NCI-H69 (cell line): ENCODE measurements around the gene CPN2.

Source experiments
- DNase-seq: peaks from one replicate; lab custom pipeline; 2025; lab: John Stamatoyannopoulos, UW

The CPN2 gene

DNA sequence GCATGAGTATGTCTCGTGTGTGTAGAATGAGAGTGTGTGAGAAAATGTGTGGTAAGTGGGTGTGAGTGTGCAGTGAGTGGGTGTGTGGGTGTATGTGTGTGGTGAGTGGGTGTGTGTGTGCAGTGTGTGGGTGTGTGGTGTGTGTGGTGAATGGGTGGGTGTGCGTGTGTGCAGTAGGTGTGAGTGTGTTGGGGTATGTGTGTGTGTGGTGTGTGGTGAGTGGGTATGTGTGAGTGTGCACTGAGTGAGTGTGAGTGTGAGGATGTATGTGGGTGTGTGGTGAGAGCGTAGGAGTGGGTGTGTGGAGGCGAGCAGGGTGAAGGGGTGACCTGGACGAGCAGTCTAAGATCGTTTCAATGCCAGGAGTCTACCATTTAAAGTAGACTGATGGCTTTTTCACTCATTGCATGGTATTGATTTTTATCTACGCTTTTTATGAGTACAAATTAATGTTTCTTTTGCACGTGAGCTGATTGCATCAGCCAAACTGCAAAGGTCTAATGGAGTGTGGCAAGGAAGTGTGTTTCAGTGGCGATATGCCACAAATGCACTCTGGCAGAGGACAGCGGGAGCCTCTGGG, 1.6 kb upstream of the CPN2 start:
- no peak for DNase-seq

DNA sequence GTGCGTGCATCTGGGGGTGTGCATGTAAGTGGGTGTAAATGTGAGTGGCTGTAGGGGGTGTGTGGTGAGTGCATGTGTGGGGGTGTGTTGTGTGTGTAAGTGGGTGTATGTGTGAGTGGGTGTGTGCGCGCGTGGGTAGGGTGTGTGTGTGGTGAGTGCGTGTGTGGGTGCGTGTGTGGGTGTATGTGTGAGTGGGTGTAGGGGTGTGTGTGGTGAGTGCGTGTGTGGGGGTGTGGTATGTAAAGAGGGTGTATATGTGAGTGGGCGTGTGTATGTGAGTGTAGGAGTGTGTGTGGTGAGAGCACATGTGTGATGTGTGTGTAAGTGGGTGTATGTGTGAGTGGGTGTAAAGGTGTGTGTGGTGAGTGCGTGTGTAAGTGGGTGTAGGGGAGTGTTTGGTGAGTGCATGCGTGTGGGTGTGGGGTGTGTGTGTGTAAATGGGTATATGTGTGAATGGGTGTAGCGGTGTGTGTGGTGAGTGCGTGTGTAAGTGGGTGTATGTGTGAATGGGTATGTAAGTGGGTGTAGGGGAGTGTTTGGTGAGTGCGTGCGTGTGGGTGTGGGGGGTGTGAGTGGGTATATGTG, 916 bp upstream of the CPN2 start:
- DNase-seq, result no peak

DNA sequence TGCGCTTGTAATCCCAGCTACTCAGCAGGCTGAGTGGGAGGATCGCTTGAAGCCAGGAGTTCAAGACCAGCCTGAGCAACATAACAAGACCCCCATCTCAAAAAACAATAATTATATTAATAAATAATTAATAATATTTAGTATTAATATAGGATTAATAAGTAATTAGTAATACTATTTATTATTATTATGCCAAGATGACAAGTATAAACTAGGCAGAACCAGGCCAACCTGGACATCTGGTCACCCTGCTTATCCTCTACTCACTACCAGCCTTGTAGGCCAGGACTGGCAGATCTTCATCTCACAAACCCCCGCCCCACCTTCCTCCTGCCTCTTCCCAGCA, 429 bp downstream of the CPN2 start:
- DNase-seq, result peak; percentile 46

DNA sequence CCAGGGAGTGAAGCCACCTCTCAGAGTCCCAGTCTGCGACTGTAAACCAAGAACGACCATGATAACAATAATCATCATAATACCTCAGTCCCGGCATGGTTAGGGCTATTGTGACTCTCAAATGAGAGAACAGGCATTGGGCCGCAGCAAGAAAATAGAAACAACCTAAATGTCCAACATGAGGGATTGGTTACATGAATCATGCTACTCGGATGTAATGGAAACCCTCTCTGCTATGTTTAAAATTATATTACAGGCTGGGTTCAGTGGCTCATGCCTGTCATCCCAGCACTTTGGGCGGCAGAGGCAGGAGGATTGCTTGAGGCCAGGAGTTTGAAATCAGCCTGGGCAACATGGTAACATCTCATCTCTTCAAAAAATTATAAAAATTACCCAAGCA, 2.8 kb downstream of the CPN2 start:
- no peak for DNase-seq

DNA sequence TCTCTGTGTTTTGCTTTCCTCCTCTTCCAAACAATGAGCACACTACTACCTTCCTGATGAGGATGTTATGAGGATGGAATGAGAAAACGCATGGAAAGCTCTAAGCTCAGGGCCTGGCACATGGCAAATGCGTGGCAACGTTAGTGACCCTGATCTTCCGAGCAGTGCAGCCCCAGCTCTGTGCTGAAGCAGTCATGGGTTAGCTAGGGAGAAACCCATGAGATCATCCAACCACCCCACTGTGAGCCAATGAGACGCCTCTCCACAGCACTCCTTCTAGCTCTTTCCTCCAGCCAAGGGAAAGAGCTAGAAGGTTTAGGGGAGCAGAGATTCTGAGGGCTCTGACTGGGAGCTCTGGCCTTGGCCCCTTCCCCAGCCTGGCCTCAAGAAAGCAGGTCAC, 4.5 kb downstream of the CPN2 start:
- DNase-seq, result no peak

DNA sequence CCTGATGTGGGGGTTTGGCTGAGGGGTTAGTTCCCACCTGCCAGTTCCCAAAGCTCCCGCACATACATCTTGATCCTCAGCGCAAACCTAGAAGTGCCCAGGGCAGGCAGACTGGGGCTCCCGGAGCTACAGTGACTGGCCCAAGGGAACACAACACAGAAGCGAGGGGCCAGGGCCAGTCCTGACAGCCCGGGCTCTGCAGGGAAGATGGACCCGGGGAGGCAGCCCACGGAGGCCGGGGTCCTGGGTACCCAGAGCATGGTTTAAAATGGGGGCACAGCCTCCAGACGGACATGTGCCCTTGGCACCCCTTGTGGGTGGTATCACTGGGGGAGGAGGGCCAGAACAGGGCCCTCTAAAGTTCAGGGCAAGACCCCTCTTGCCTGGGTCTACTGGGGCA, 5.1 kb downstream of the CPN2 start:
- DNase-seq, result no peak

DNA sequence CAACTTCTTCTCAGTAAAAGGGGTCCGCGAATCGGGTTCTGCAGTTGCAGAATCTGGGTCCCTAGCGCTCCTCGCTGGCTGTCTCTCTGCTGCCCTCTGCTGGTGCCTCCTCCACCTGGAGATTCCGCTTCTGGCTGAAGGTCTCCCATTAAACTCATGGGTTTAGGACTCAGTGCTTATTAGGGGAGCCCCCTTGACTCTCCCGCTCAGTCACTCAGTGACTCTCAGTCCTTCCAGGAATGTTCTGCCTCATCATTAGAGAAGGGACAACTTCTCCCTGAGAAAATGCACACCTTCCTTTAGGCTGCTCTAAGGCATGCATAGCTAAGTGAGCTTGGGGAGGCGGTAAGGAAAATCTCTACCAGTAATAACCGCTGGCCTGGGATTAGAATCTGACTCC, 7.1 kb downstream of the CPN2 start:
- DNase-seq, result peak; percentile 78

DNA sequence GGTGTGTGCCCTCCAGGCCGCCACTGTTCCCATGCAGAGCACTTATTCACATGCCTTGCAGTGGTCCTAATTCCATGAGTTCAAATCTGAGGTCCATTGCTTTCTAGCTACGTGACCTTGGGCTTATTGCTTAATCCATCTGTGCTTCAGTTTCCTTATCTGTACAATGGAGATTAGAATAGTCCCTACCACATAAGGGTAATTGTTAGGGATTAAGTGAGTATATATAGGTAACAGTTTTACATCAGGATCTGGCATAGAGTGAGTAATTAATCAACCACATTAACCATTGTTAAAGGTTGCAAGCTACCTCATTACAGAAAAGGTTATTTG, 7.6 kb downstream of the CPN2 start:
- no peak for DNase-seq

DNA sequence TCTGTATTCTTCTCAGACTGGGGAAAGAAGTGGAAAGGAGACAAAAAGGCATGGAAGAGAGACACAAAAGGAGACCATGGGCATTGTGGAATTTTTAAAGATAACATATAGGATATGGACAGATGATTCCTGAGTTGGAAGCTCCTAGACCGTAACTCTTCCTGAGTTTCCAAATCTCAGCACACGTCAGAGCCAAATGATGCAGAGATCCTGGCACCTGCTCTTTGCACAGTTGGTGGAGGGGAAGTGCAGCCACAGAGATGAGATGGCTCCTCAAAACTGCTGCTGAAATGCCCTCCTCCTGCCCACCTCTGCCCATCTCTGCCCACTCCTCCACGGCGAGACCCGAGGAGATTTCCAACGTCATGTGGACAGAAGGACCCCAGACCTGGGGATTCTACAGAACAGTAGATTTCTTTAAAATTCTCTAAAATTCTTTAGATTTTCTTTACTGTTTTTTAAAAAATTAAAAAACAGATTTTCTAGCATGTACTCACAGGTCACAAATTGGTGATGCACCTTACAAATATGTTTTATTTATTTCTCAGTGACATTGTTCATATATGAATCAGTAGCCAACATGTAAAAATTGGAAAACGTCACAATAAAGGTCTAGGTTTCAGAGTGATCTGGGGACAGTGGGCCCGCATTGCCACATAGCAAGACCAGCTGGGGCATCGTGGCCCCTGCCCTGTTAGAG, 8.1 kb downstream of the CPN2 start:
- DNase-seq, result no peak

DNA sequence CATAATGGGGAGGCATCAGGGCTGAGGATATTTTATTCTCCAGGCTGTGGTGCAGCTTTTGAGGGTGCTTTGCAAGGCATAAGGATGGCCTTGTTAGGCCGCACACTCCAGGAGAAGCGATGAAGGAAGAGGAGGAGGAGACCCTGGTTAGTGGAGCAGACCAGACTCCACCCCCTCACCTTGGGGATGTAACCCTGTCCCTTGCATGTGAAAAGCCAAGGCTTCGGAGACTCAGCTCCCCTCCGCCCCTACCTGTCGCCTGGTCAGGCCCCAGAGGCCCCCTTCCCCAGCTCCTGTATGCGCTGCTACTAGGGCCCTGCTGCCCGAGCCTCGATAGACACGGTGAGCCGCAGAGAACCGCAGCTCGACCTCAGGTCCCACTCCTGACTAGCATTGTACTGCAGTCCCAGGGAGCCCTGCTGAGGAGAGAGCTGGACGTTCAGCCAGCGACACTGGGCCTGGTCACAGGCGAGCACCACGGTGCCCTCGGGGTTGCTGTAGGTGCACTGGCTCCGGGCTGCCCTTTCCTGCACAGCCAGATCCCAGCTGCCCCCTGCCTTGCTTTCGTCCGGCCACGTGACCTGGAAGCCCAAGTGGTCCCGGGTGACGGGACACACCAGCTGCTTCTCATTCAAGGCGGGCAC, 10.2 kb downstream of the CPN2 start:
- DNase-seq, result no peak

DNA sequence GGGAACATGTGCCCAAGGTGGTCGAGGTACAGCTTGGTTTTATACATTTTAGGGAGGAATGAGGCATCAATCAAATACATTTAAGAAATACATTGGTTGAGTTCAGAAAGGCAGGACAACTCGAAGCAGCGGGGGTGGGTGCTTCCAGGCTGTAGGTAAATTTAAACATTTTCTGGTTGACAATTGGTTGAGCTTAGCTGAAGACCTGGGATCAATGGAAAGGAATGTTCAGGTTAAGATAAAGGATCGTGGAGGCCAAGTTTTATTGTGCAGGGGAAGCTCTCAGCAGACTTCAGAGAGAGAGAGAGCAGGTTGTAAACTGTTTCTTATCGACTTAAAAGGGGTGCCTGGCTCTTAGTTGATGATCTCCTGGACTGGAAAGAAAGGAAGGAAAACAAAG, 11.3 kb downstream of the CPN2 start:
- no peak for DNase-seq

DNA sequence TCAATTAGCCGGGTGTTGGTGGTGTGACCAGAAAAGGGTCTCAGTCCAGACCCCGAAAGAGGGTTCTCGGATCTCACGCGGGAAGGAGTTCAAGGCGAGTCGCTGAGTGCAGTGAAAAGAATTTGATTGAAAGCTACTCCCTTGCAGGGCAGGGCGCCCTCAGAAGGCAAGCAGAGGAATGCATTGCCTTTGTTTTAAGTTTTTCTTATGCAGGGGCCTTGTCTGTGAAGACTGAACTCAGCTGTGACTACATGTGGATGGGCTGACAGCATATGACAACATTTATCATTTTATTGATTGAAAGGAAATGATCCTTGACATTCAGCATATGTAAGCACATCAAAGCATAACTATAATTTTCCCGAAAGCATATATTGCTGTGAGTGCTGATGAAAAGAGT, 11.8 kb downstream of the CPN2 start:
- DNase-seq, result peak; percentile 33

DNA sequence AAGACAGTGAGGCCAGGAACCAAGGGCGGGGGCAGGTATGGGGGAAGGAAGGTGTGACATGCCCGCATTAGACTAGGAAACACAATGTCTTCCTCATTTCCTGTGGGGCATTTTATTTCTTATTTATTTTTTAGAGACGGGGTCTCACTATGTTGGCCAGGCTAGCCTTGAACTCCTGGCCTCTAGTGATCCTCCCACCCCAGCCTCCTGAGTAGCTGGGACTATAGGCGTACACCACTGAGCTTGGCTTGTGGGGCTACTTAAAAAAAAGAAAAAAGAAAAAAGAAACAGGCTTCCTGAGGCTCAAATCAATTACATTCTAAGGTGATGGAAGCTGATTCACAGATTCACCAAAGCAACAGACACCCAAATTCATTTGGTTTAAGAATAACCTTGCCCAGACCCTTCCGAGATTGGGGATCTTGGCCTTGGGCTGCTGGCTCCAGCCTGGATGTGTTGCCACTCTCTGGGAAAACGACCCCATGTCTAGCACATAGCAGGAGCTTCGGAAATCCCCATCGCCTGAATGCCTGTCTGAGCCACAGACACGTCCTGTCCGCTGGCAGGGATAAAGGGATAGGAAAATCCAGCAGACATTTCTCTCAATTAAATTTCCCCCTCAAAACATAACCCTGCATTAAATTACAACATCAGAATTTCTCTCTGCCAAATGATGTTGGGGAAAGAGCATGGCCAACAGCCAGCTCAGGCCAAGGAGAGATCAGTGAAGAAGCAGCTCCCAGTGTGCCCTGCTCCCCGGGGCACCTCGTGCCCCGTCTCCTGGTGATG, 13.0 kb downstream of the CPN2 start:
- no peak for DNase-seq

DNA sequence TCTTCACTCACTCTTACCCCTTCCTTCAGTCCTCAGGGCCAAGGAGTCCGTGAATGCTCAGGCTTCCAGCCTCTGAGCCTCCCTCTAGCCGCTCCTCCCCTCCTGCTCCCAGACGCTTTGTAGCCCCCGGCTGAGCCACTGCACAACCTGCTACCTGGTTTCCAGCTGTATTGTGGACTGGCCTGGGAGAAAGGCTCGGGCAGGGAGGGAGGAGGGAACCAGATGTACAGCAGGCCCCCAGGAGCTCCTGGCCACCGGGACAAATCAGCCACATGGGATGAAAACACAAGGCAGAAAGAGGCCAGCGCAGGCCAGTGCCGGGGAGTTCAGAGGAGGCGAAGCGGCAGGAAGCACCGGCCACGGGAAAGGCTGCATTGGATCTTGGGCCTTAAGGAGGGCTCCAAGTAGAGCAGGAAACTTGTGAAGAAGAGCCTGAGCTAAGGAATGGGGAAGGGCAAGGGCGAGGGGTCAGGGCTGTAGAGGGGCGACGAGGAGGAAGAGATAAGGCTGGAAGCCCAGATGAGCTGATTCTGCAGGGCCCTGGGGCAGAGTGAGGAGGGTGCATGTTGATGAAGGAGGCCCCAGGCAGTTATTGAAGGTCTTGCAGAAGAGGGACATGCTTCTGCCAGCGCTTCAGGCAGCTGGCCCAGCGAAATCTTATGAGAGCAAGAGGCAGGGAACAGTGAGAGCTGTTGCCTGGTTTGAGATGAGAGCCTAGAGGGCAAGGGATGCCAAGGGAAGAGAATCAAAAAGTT, 14.3 kb downstream of the CPN2 start:
- DNase-seq, result no peak

DNA sequence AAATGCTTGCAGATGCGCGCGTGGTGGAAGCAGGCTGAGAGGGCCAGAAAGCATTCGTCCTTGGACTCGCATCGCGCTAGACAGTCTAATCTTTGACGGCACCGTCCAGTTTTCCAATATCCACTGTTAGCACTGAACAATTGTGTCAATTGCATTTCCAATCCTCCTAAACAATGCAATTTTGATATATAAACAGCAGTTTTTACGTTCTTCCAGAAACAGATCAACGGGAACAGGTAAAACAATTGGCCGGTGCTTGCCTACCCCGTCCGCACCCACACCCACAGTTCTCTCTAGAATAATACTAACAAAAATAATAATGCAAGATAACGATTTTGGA, 17.2 kb downstream of the CPN2 start:
- no peak for DNase-seq

DNA sequence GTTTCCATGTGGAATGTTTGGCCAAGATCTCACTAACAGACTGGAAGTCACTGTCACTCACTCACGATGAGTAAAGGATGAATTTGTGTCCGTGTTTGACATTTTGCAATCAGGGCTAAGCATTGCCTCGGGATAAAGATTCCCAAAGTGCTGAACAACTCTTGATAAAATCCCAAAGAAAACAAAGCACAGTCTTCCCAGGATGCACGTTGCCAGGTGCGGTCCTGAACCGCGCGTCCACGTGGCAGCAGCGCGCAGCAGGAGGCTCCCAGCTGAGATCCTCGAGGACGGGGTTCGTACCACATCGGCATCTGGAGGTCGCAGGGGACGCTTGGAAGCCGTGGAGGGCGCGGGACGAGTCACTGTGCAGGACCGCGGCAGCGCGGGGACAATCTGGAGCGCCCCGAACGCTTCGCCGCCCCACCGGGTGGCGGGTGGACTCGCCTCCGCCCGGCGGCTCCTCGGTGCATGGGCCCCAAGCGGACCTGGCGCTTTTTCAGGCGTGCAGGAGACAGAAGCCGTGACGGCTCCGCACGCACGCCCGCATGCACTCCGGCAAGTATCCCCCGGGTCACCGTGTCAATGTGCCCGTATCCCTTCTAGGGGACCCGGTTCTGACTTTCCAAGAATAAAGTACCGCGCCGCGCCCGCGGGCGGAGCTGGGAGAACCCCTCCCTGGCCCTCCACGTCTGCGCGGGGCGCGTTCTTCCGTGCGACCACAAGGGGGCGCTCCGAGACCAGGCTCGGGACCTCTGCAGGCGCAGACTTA, 17.7 kb downstream of the CPN2 start:
- no peak for DNase-seq

DNA sequence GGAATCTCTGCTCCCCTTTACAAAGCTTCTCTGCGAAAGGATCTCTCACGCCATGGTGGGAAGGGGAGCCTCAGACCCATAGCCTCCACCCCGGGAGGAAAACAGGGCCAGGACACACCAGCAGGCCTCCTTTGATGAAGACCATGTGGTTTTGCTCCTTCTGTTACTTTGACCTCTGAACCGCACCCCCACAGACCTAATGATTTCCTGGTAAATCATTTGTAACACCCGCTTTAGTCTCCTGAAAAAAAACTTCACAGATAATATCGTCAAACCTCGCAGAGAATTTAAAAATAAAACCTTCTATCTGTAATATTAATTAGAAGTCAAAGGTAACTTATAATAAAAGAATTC, 18.3 kb downstream of the CPN2 start:
- no peak for DNase-seq

DNA sequence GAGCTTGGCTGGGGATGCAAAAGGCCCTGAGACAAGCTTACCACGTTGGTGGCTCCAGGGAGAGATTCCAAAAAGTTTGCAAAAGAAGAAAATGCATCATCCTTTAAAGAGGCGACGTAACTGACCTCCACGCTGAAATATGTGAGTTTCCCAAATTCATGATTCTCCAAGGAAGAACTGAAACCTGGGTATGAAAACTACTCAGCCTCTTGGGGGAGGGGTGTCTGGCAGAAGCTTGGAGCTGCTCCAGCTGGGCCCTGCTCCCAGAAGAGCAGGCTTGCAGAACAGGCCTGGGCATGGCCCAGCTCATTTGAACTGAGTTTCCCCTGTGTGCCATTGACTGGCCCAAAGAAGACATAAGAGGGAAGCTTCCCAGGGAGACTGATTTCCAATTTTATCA, 20.5 kb downstream of the CPN2 start:
- DNase-seq, result no peak

DNA sequence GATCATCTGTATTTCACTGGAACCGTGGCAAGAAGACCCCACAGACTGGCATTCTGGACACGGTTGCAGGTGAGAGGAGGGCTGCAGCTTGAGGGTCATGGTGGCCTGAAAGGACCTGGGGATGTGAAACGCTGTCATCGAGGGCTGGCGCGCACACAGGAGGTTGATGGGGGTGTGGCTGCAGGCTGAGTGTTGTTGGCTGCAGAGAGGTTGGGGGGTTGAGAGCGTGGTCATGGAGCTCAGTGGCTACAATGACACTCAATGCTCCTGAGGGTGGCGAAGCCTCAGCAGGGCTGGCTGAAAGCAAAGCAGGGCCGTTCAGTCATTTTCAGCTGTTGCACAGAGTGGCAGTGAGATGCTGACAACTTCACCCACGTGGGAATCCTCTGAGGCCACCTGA, 21.0 kb downstream of the CPN2 start:
- no peak for DNase-seq

DNA sequence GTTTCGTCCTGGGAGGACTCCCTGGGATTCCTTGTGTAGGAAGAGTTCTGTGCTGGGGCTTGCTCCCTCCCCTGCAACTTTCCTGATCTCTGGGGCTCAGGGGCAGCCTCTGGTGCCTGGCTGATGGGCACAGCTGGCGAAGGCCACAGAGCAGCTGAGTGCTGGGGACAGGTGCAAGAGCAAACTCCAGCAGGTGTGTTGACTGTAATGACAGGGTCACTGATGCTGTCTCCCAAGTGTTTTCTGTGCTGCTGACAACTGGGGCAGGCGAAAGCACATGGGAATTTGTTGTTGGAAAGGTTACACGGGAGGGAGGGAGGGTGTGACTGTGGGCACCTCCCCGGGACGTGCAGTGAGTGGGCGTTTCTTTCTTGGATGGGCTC, 21.6 kb downstream of the CPN2 start:
- DNase-seq, result no peak

DNA sequence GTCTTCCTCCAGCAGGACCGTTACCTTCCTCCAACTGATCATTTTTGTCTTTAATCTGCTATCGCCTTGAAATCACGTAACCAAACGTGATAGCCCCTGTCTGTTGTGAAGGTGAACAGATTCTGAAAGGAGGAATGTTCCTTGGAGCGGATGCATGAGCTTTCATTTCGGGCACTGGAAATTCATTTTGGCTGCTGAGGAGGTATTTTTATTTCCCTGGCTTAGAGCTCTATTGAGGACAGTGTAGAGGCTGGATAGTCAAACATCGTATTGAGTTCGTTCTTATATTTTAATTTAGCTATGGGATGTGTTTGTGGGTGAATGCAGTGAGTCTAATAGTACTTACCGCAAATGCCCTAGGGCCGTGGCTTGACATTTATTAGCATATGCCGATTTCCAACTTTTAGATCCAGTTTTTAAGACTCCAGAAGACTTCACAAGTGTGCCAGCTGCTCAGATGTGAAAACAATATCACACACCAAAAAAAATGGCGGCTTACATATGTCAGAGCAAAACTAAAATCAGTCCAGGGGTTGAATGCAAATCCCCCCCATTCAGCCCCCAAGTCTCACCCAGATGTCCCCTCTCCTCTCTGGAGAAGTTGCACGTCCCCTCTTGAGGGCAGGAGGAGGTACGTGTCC, 22.1 kb downstream of the CPN2 start:
- no peak for DNase-seq
